KBM-7 (cell line): ENCODE data around the gene UBE3B.

Experiments used
- DNase-seq: peaks from one replicate; pipeline ENCODE4 v3.0.0-alpha.2; 2015
- in situ Hi-C: fragments of 300-500 bp; cut with MboI; formaldehyde crosslinking; loops from 2 replicates; pipeline ENCODE4 v1.14.3; 2020; ENCODE audit warnings: low sequenced_read_pairs, low pct_unique_long_range_greater_than_20kb, mixed read lengths

Gene UBE3B

GRCh38 chr12:109448707-109449390 lies 28.6 kb upstream of the UBE3B start:
- in situ Hi-C loops: no loop called here
- no peak for DNase-seq

GRCh38 chr12:109449845-109450532 lies 27.4 kb upstream of the UBE3B start:
- no peak for DNase-seq
- in situ Hi-C loops: no loop called here

GRCh38 chr12:109450980-109451379 lies 26.5 kb upstream of the UBE3B start:
- DNase-seq: no peak
- in situ Hi-C loops: no loop called here

DNA sequence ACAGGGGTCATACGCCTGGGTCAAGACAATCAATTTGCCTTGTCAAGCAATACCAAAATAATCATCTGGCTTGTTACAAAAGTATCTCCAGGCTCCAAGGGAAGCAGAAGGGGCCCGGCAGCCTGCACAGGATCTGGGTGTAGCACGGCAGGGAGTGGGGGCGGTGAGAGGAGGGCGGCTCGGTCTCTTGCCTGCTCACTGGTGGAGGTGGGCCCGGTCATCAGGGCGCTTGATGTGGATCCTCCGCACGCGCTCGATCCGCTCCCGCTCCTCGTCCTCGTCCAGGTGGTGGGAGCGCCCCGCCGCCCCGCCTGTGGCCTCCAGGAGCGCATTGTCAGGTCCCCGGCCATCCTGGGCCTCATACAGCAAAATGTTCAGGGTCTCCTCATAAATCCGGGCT lies 26.0 kb upstream of the UBE3B start:
- in situ Hi-C loops: no loop called here
- DNase-seq: no peak

- no peak for DNase-seq
- in situ Hi-C loops: no loop called here
Measured at GRCh38 chr12:109452489-109452888, 24.9 kb upstream of the UBE3B start.

DNA sequence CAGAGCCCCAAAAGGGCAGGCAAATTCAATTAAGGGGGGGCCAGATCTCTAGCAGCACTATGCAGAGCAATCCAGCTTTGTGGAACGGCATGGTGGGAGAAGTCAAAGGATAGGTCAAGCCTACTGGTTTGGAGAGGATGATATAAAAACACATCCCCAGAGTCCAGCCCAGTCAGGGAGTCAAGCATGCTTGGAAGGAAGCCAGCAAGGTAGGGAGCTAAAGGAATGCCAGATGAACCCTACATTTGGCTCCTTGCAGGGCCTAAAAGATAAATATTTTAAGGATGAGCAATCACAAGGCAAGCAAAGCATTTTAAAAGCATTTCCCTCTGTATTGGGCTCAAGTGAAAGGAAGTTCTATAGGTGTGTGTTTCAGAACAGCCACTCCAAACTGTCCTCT lies 21.7 kb upstream of the UBE3B start:
- in situ Hi-C loops: no loop called here
- no peak for DNase-seq

GRCh38 chr12:109458086-109458485 lies 19.3 kb upstream of the UBE3B start:
- no peak for DNase-seq
- in situ Hi-C loops: no loop called here

DNA sequence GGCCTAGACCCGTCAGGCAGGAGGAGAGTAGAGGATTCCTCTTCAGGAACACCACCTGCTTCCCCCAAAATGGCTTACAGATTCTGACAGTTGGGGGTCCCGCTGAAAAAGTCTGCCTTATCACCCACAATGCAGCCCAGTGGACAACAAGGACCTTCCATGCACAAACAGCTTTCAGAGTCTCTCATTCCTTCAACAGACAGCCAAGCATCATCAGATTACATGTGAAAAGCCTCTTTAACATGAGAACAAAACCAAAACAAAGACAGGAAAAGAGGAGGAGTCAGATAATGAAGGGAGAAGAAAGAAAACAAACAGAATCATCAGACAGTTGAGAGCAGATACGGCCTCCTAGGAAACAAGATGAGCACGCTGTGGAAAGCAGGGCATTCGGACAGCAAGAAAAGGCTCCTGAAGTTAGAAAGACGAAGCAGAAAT lies 18.6 kb upstream of the UBE3B start:
- no peak for DNase-seq
- in situ Hi-C loops: no loop called here

GRCh38 chr12:109459247-109459646 lies 18.2 kb upstream of the UBE3B start:
- no peak for DNase-seq
- in situ Hi-C loops: no loop called here

DNA sequence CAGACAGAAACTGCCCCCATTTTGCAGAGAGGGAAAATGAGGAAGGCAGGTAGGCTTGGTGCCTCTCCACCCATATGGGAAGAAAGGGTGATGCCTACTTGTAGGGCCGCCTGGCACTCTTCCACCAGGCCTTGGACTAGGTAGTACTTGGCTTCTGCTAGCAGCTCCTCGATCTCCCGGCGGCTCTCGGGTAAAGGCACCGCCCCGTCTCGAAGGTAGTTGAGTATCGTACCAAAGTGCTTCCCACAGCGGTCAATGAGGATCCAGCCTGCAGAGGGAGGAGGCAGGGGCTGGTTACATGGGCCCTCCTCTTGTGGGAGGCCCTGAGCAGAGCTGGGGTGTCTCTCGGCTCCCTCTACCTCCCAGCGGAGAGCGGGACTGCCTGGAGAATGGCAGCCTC lies 16.9 kb upstream of the UBE3B start:
- in situ Hi-C loops: no loop called here
- no peak for DNase-seq

GRCh38 chr12:109461049-109461845 lies 16.2 kb upstream of the UBE3B start:
- in situ Hi-C loops: no loop called here
- peak; percentile 70 for DNase-seq

GRCh38 chr12:109461846-109462756 lies 15.3 kb upstream of the UBE3B start:
- DNase-seq: no peak
- in situ Hi-C loops: no loop called here

DNA sequence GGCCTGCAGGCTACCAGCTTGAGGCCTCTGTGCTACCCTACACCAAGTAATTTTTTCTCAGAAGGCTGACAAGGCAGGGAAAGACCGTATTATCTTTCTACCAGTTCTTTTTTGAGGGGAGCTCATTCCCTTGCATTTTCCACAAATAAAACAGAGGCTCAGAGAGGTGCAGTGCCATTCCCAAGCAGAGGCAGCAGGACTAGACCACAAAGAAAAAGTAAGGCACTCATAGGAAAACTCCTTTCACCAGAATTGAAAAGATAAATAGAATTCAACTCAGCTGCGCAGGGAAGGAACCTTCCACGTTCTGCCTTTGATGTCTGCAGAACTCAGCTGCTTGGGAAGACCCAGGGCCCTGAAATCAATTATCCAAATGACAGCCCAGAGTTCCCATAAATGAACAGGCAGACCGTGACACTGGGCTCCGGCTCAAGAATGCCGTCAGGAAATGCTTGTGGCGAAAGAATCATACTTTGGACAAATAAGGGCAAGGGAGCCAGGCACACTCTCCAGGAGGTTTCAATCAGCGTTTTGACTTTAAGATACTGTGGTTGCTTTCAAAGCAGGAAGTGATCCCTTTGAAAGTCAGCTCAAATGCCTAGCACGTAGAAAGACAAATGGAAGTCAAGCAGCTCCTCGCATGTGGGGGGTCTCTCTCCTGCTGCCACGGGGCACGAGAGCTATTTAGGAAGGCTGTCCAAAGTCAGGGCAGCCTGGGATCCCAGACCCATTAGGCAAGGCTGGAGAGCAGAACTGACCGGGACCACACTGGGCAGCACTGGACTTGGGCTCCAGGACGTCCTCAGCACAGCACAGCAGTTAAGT lies 14.4 kb upstream of the UBE3B start:
- DNase-seq: peak; percentile 64
- in situ Hi-C loops: no loop called here

DNA sequence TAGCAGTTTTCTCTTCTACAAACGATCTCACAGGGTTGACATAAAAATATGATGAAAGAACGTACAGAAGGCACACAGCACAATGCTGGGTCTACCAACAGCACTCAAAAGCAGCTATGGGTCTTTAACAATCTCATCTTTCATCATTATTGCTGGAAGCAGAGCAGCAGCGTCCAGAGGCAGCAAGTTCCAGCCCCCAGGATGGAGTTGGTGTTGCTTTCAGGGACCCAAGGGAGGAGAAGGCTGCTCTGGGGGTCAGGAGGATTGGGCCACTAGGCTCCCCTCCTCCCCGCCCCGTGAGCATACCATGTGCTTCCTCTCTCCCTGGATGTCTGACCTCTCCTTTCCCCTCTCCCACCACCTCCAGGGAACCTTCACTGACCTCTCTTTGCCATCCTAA lies 13.7 kb upstream of the UBE3B start:
- in situ Hi-C loops: no loop called here

DNA sequence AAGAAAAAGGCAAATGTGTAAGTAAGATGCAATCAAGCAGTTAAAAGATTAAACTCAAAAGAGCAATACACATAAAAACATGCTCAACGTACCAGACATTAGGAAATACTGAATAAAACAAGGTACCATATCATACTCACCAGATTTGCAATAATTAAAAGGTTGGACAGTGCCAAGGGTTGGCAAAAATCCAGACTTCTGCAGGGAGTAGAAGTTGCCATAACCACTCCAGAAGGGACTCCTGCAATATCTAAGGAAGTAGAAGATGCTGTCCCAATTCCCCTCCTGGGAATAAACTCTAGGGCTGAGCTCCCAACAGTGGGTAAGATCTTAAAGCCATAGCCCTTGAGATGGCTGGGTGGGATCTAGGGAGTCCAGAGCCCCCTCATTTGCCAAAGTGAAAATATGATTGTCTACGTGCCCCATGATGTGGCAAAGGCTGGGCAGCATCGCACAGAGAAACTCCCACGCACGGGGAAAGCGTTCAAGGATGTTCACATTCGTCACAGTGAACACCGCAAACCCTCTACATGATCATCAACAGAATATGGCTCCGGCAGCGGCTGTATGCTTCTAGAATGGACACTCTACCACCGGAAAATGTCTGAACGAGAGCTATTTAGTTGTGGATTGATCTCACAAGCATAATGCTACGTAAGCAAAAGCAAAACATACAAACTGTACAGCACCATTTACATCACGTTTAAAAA lies 12.6 kb upstream of the UBE3B start:
- no peak for DNase-seq
- in situ Hi-C loops: no loop called here

More for the DNA sequence above, 13.7 kb upstream of the UBE3B start:
- DNase-seq: no peak

DNA sequence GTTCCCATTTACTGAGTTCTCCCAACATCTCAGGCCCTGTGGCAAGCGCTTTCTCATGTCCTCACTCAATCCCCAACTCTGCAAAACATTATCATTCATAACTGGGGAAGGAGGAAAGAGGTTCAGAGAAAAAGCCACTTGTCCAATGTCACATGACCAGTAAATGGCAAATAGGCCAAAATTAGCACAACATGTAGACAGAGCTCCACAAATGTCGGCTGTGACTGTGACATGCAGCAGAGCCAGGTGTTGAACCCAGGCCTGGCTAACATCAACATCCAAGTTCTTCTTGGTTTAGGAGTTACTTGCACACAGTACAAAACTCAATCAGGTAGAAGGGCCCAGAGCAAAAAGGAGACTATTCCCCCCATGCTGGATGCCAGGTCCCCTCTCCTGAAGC lies 11.1 kb upstream of the UBE3B start:
- in situ Hi-C loops: no loop called here
- no peak for DNase-seq

DNA sequence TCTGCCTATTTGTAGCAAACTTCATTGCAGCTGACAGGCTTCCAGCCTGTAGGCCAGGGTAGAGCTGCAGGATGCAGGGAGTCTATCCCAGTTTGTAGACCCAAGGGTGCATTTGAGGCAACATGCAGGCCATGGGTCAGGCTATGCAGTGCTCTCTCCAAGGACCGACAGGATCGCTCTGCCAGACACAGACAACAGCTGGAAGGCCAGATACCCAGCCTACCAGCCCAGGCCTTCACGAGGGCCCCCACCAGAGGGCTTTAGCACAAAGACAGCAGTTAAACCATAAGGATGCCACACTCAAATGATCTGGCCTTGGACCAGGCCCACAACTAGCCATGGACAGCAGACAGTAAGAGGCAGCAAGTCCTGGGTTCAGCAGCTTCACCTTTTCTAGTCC lies 10.6 kb upstream of the UBE3B start:
- in situ Hi-C loops: no loop called here
- no peak for DNase-seq
